K562 (cell line): ENCODE data around the gene PRR19. TPM values are rescaled to one million over a fixed set of nuclear protein-coding genes. Genes with fewer than 3 reads are reported as not detected.

ENCODE experiments used
- ADNP ChIP-seq: fragments of 200-800 bp; sonication (Bioruptor generic); IDR thresholded peaks from 2 replicates; pipeline ENCODE4 v1.6.1; 2016; ENCODE audit warnings: missing genetic modification characterization, missing compliant biosample characterization
- CEBPZ ChIP-seq: fragments of 150-350 bp; IDR thresholded peaks from 2 replicates; pipeline ENCODE4 v1.6.1; 2014; ENCODE audit warnings: low read depth, mild to moderate bottlenecking, low read length, borderline replicate concordance
- COPS2 ChIP-seq: fragments of 450-650 bp; conservative IDR thresholded peaks from 2 replicates; pipeline ENCODE4 v1.6.1; 2016; ENCODE audit warnings: mild to moderate bottlenecking, moderate library complexity
- GATAD2A ChIP-seq: fragments of 450-650 bp; IDR thresholded peaks from 2 replicates; pipeline ENCODE4 v1.6.1; 2017
- ILF3 ChIP-seq: fragments of 450-650 bp; IDR thresholded peaks from 2 replicates; pipeline ENCODE4 v1.6.1; 2018; ENCODE audit warnings: antibody characterized with exemption, mild to moderate bottlenecking, moderate library complexity, borderline replicate concordance
- MBD1 ChIP-seq: fragments of 250-450 bp; sonication (Bioruptor Pico); IDR thresholded peaks from 2 replicates; pipeline ENCODE4 v1.8.0; 2022; ENCODE audit warnings: inconsistent platforms
- SIRT6 ChIP-seq: IDR thresholded peaks from one replicate; pipeline ENCODE4 v1.6.1; 2012; ENCODE audit warnings: low read depth, mild to moderate bottlenecking, control low read depth, inconsistent platforms, low read length, moderate library complexity
- SMC3 ChIP-seq: conservative IDR thresholded peaks from 2 replicates; pipeline ENCODE4 v1.6.1; 2011; ENCODE audit warnings: low read depth, low read length, improper control_type of control experiment; ENCODE audit not compliant: insufficient read depth
- SRSF7 ChIP-seq: fragments of 200-400 bp; formaldehyde crosslinking; optimal IDR thresholded peaks from 2 replicates; pipeline ENCODE3; 2017; ENCODE audit warnings: mild to moderate bottlenecking, low read depth, low read length
- TAF15 ChIP-seq: fragments of 200-400 bp; formaldehyde crosslinking; IDR thresholded peaks from 2 replicates; pipeline ENCODE4 v1.6.1; 2017; ENCODE audit warnings: mild to moderate bottlenecking, low read depth, low read length, moderate library complexity
- THRB ChIP-seq: fragments of 450-650 bp; formaldehyde crosslinking; conservative IDR thresholded peaks from 2 replicates; pipeline ENCODE4 v1.4.0; 2022; ENCODE audit warnings: mild to moderate bottlenecking, missing genetic modification characterization
- U2AF1 ChIP-seq: fragments of 200-400 bp; formaldehyde crosslinking; optimal IDR thresholded peaks from 2 replicates; pipeline ENCODE3; 2017; ENCODE audit warnings: mild to moderate bottlenecking, low read depth, low read length, moderate library complexity
- ZNF121 ChIP-seq: sonication (generic); formaldehyde crosslinking; conservative IDR thresholded peaks from 2 replicates; pipeline ENCODE4 v1.8.0; 2022; ENCODE audit warnings: missing genetic modification reagents
- ZNF449 ChIP-seq: fragments of 250-450 bp; sonication (Bioruptor Pico); IDR thresholded peaks from 2 replicates; pipeline ENCODE4 v1.8.0; 2022; ENCODE audit warnings: moderate library complexity, mild to moderate bottlenecking, inconsistent platforms
- polyA plus RNA-seq, 8 experiments: library from polyadenylated mRNA; depleted of rRNA in 4 of 8; stranded (reverse) in 5 of 8; unstranded in 3 of 8; fragments of >200 nt; fragmentation: Nextera tagmentation in 2 of 8; fragmentation: Illumina TruSeq in 1 of 8; extraction: Ambion mirVana in 2 of 8; extraction: Trizol in 1 of 8; gene quantifications; 2 replicates each; pipeline versions ENCODE4 v1.2.1 to v1.2.3, GENCODE V29; 2011 to 2014; ENCODE audit warnings: inconsistent platforms in 1 of 8, missing spikeins in 1 of 8
- total RNA-seq, 7 experiments: library from RNA; depleted of rRNA in 6 of 7; stranded (reverse); fragments of >200 nt in 6 of 7; fragmentation: Illumina TruSeq in 2 of 7; extraction: Trizol in 2 of 7; gene quantifications; 2 replicates each; pipeline versions ENCODE4 v1.2.1 to v1.2.3, GENCODE V29; 2011 to 2021; ENCODE audit warnings: low replicate concordance in 1 of 7
- TF ChIP-seq, protein P1 (sequence below), 2 experiments: fragments of 450-650 bp in 1 of 2; IDR thresholded peaks; 2 replicates each; pipeline ENCODE4 v1.6.1; 2011 to 2017; ENCODE audit warnings: low read depth in 2 of 2, antibody characterized with exemption in 1 of 2, borderline replicate concordance in 1 of 2, low read length in 1 of 2, mild to moderate bottlenecking in 1 of 2, mixed read lengths in 1 of 2; ENCODE audit not compliant: control insufficient read depth in 1 of 2

Gene PRR19
- total and polyA plus RNA-seq, 9 of the 15 experiments (the other 6 are each of a cell fraction or from before 2014, with no cell fraction given) = 0.10 to 1.6 (median 0.54) TPM

DNA sequence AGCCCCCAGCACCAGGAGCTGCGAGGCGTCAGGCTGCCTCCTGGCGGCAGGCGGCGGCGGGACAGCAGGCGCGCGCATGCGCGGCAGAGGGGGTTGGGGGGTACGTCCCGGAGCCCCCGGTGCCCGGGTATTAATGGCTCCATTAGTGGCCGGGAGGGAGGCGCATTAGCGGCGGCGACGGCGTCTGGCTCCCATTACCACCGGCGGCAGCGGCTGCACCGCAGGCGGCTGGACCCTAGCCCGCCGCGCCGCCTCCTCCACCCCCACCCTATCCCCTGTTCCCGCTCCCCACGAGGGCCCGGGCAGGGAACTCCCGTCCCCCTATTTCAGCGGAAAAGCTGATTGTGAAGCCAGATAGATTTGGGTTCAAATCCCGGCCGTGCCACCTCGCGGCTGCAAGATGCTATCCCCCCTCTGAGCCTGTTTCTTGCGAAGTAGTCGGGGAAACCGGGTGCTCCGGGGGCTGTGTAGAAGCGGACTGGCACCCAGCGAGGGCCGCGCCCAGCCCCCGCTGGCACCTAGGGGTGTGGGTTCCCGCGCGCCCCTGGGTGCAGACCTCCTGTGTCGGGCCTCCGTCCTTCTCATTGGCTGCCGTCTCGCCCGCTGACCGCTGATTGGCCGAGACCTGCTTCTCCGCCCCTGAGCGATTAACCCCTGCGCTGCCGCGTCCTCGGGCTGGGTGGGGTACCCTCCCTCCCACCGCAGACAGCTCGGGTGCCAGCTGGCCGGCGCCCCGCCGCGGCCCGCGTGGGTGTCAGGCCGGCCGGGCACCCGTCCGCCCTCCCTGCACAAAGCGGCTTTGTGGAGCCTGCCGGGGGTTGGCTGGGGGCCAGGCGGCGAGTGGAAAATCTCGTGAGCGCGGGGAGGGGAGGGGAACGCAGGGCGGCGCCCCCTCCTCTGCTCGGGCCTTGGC is 21.8 kb upstream of the PRR19 start (continued):
- peak; percentile 62 for TF ChIP-seq SMC3
- TF ChIP-seq GATAD2A = peak; percentile 91; the same call in 1 of the 2 replicates
- no peak for TF ChIP-seq THRB (CRISPR knock-in tag)
- TF ChIP-seq SRSF7 = no peak
- TF ChIP-seq, protein P1, sequence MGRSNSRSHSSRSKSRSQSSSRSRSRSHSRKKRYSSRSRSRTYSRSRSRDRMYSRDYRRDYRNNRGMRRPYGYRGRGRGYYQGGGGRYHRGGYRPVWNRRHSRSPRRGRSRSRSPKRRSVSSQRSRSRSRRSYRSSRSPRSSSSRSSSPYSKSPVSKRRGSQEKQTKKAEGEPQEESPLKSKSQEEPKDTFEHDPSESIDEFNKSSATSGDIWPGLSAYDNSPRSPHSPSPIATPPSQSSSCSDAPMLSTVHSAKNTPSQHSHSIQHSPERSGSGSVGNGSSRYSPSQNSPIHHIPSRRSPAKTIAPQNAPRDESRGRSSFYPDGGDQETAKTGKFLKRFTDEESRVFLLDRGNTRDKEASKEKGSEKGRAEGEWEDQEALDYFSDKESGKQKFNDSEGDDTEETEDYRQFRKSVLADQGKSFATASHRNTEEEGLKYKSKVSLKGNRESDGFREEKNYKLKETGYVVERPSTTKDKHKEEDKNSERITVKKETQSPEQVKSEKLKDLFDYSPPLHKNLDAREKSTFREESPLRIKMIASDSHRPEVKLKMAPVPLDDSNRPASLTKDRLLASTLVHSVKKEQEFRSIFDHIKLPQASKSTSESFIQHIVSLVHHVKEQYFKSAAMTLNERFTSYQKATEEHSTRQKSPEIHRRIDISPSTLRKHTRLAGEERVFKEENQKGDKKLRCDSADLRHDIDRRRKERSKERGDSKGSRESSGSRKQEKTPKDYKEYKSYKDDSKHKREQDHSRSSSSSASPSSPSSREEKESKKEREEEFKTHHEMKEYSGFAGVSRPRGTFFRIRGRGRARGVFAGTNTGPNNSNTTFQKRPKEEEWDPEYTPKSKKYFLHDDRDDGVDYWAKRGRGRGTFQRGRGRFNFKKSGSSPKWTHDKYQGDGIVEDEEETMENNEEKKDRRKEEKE (IDR thresholded peaks at IDR 0.05; ENCODE audit: borderline replicate concordance in 1 of 2, control insufficient read depth in 1 of 2, low read depth in 2 of 2, low read length in 1 of 2) = no peak
- no peak for TF ChIP-seq CEBPZ
- TF ChIP-seq U2AF1 = no peak
- TF ChIP-seq ADNP (tag) = no peak
- no peak for TF ChIP-seq TAF15
- no peak for TF ChIP-seq ZNF121
- no peak for TF ChIP-seq ZNF449 (CRISPR knock-in tag)
- TF ChIP-seq ILF3 = no peak
- TF ChIP-seq MBD1 (CRISPR knock-in tag) = no peak
- TF ChIP-seq SIRT6 = no peak
- no peak for TF ChIP-seq COPS2
